ENCODE data around the gene POT1. TPM values are rescaled to one million over a fixed set of nuclear protein-coding genes. Genes with fewer than 3 reads are reported as not detected.
A peak's percentile ranks its signal among the peaks of the same experiment; 100 is the strongest.

The POT1 gene
- total RNA-seq, 4 donors from 2014 or later = 5.1 to 20.3 (median 10.4) TPM

DNA sequence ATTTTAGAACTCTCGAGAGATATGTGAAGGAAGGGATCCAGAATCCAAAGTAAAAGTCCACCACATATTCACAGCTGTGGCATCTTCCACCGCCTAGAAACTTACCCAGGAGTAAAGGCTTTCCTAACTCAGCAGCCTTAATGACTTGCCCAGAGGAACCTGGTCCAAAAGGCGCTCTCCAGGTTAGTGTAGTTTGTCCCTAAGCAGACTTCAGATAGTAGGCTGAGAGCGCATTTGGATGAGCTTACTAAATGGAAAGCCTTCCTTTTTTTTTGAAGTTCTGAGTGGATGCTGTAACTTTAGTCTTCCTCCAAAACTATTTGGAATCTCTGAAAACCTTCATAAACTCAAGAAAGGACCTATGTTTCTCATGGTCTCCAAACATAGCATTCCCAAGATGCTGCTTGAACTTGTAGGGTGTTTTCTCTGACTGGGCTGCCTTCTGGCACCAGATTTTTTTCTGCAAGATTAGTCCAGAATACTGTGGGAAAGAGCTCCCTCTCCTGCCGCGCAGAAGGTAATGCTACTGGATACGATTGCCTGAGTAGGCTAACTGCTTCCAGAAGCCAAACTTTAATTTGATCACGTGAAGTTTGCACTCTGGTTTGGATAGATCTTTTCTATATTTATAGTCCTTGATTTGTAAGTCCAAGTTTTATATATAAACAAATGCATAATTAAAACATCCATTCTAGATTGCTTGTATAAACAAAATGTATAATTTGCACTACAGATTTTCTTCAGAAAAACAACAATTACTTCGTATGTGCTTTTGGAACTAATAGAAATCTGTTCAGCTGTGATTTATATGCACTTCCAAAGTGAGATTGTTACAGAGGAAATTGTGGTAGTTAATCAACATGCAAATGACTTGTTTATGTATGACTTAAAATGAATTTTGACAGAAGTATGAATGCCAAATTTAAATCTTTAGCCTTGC is 144.5 kb downstream of the POT1 start:
- Histone ChIP-seq H3K27ac (no peak overlapping the region), H3K4me3 (no peak overlapping the region), H3K27me3 (no peaks in the 10 kb centered on the region), H3K36me3 (no peaks in the 10 kb centered on the region), H3K4me1 (no peaks in the 10 kb centered on the region), H3K9me3 (no peaks in the 10 kb centered on the region)
- intact Hi-C loops (cut with DNase I; ENCODE audit: low total_unique reads) (loop anchor here (10.0 kb wide), 1 partner anchor 630 kb away; no protein-coding TSS in a partner anchor), in situ Hi-C loops (cut with MboI; ENCODE audit: low sequenced_read_pairs in 4 of 4) (loop anchor here in 1 of 4 donors (25.0 kb wide), 1 partner anchor 623 kb away; no protein-coding TSS in a partner anchor)
- DNase-seq (no peak), ATAC-seq (peak in 1 of 2 donors; percentile 78)
- TF ChIP-seq POLR2A (IDR thresholded peaks at IDR 0.05) = no peak
- TF ChIP-seq, protein P1, sequence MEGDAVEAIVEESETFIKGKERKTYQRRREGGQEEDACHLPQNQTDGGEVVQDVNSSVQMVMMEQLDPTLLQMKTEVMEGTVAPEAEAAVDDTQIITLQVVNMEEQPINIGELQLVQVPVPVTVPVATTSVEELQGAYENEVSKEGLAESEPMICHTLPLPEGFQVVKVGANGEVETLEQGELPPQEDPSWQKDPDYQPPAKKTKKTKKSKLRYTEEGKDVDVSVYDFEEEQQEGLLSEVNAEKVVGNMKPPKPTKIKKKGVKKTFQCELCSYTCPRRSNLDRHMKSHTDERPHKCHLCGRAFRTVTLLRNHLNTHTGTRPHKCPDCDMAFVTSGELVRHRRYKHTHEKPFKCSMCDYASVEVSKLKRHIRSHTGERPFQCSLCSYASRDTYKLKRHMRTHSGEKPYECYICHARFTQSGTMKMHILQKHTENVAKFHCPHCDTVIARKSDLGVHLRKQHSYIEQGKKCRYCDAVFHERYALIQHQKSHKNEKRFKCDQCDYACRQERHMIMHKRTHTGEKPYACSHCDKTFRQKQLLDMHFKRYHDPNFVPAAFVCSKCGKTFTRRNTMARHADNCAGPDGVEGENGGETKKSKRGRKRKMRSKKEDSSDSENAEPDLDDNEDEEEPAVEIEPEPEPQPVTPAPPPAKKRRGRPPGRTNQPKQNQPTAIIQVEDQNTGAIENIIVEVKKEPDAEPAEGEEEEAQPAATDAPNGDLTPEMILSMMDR (IDR thresholded peaks at IDR 0.05 in 4 of 5, conservative IDR thresholded peaks at IDR 0.05 in 1 of 5) = peak in 2 of 5 experiments; percentile 43 to 55

DNA sequence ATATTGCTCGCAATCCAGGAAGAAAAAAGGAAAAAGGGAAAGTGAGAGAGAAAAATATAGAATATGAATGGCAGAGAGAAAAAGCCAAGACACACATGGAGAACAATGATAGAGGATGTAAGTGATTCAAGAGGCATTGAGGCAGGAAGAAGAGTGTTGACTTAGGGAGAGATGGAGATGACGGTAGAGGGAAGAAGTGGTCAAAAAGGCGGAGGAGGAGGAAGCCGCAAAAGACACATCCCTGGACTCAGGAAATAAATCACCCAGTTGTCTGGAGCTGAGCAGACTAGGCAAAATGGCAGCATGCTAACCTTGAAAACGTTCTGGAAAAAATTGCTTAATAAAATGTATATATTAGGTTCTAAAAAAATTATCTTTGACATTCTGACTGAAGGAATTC is 146.4 kb downstream of the POT1 start:
- no peak for TF ChIP-seq POLR2A (IDR thresholded peaks at IDR 0.05)
- intact Hi-C loops (cut with DNase I; ENCODE audit: low total_unique reads) = loop anchor here (10.0 kb wide), 1 partner anchor 628 kb away; no protein-coding TSS in a partner anchor

DNA sequence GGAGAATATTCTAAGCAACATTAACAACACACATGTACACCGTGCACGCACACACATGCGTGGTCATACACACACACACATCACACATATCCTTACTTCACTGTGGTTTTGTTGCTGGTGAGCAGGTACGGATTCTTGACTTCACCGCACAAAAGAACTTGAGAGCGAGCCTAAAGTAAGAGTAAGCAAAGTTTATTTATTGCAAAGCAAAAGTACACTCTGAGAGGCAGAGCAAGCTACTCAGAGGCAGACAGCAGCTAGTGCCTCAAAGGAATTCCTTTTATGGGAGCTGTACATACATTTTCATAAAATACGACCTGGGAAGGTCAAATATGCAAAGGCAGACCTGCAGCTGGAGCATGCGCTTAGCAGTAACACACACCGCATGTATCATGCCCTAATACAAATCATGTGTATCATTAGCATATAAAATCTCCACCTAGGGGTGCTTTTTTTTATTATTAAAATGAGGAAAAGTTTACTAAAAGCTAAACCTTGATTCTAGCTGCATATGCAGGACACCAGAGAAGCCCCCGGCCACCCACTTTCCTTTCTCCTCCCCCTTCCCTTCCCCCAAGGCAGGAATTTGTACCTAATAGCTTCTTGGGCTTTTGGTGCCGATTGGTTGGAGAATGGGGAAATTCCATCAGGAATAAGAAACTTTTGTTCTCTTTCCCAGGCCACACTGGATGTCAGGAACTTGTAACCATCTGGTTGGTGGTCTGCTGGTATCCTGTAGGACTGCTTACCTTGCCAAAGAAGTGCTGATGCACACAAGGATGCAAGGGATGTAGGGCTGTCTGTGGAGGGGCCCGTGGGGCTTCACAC is 147.5 kb downstream of the POT1 start:
- Histone ChIP-seq H3K36me3 (no peaks in the 10 kb centered on the region), H3K27ac (no peak overlapping the region), H3K9me3 (no peaks in the 10 kb centered on the region), H3K27me3 (no peaks in the 10 kb centered on the region), H3K4me1 (no peaks in the 10 kb centered on the region), H3K4me3 (no peak overlapping the region)
- ATAC-seq (no peak), DNase-seq (no peak)
- in situ Hi-C loops (cut with MboI; ENCODE audit: low sequenced_read_pairs in 4 of 4) (loop anchor here in 1 of 4 donors (25.0 kb wide), 1 partner anchor 620 kb away; no protein-coding TSS in a partner anchor), intact Hi-C loops (cut with DNase I; ENCODE audit: low total_unique reads) (loop anchor here (10.0 kb wide), 1 partner anchor 627 kb away; no protein-coding TSS in a partner anchor)
- no peak for TF ChIP-seq POLR2A (IDR thresholded peaks at IDR 0.05)
- TF ChIP-seq, protein P1 (IDR thresholded peaks at IDR 0.05 in 4 of 5, conservative IDR thresholded peaks at IDR 0.05 in 1 of 5) = no peak

More for the DNA sequence above, 146.4 kb downstream of the POT1 start:
- H3K36me3 ChIP-seq = no peaks in the 10 kb centered on the region
- ATAC-seq (no peak), DNase-seq (no peak)
- no peaks in the 10 kb centered on the region for H3K4me1 ChIP-seq
- H3K9me3 ChIP-seq = no peaks in the 10 kb centered on the region
- no peaks in the 10 kb centered on the region for H3K27me3 ChIP-seq
- in situ Hi-C loops (cut with MboI; ENCODE audit: low sequenced_read_pairs in 4 of 4) = loop anchor here in 1 of 4 donors (25.0 kb wide), 1 partner anchor 621 kb away; no protein-coding TSS in a partner anchor
- H3K27ac ChIP-seq = no peak overlapping the region
- no peak overlapping the region for H3K4me3 ChIP-seq

DNA sequence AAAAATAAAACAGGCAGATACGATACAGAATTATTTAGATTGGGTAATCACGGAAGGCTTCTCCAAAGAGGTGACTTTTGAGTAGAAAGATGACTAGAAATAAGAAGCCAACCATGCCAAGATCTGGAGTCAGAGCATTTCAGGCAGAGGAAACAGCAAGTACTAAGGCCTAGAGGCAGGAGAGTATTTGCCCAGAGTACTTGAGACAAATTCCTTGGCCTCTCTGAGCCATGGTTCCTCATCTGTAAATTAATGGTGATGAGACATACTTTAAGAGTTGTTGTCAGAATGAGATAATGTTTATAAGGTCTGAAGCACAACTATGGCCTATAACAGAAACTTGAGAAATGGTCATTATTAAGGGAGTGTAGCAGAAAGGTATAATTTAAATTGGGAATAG is 148.2 kb downstream of the POT1 start:
- Histone ChIP-seq H3K4me1 (no peaks in the 10 kb centered on the region), H3K9me3 (no peaks in the 10 kb centered on the region), H3K27ac (no peak overlapping the region), H3K4me3 (no peak overlapping the region), H3K27me3 (no peaks in the 10 kb centered on the region), H3K36me3 (no peaks in the 10 kb centered on the region)
- intact Hi-C loops (cut with DNase I; ENCODE audit: low total_unique reads) = loop anchor here (10.0 kb wide), 1 partner anchor 627 kb away; no protein-coding TSS in a partner anchor
- DNase-seq = no peak
- no peak for ATAC-seq
- TF ChIP-seq, protein P1 (IDR thresholded peaks at IDR 0.05 in 4 of 5, conservative IDR thresholded peaks at IDR 0.05 in 1 of 5) = no peak
- no peak for TF ChIP-seq POLR2A (IDR thresholded peaks at IDR 0.05)
- in situ Hi-C loops (cut with MboI; ENCODE audit: low sequenced_read_pairs in 4 of 4) = loop anchor here in 1 of 4 donors (25.0 kb wide), 1 partner anchor 619 kb away; no protein-coding TSS in a partner anchor

All from gastrocnemius medialis (tissue), 4 donors.